Dermis microvascular lymphatic vessel endothelial cell (primary cell): ENCODE data around the gene SBF2. TPM values are rescaled to one million over a fixed set of nuclear protein-coding genes. Genes with fewer than 3 reads are reported as not detected.
A peak's percentile ranks its signal among the peaks of the same experiment; 100 is the strongest.
"Not testable (repeated sequence)": the region's sequence is repeated elsewhere in the genome, so short reads cannot be mapped to it uniquely, and the experiment has no call there.

Source experiments
- DNase-seq, 2 donors: peaks; one replicate each; pipeline versions ENCODE4 v3.0.0 to v3.0.0-alpha.2; 2010; ENCODE audit warnings: low read depth in 2 of 2
- total RNA-seq: library from RNA; depleted of rRNA; stranded (reverse); fragments of >200 nt; gene quantifications from 2 replicates; pipeline ENCODE4 v1.2.1, GENCODE V29; 2014

The SBF2 gene
- total RNA-seq, 1 donor from 2014 or later: 31.7 TPM

DNA sequence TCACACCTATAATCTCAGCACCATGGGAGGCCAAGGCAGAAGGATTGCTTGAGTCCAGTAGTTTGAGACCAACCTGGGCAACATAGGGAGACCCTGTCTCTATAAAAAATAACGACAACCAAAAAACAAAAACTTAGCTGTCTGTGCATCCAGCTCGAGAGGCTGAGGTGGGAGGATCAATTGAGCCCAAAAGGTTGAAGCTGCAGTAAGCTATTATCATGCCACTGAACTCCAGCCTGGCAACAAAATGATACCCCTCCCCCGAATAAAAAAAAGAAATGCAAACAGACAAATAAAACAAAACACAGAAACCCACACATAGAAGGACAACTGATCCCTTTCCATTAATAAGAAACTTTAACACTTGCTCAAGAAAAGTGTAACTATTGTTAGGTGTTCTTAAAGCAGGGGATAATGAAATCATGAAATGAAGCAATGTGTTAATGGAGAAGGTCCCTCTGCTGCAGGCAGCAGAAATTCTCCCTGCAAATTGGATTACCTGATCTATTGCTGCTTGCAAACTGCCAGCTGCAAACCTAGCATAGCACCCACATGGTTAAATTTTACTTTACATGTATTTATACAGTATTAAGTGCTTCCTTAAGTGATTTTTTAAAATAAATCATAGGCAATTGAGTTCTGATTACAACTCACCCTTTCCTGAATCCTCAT lies 226.3 kb downstream of the SBF2 start:
- DNase-seq: no peak

DNA sequence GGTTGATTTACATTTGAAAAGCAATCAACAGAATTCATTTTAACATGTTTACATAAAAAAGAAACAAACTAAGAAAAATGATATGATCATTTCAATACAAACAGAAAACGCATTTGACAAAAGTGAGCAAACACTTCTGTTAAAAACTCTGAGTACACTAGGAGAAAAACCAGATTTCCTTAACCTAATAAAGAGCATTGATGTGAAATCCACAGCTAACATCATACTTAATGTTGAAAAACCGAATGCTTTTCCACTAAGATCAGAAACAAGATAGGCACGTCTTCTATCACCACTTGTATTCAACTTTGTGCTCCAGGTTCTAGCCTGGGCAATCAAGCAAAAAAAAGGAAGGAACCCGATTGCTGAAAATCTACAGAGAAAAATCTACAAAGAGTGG lies 227.6 kb downstream of the SBF2 start:
- DNase-seq: no peak

DNA sequence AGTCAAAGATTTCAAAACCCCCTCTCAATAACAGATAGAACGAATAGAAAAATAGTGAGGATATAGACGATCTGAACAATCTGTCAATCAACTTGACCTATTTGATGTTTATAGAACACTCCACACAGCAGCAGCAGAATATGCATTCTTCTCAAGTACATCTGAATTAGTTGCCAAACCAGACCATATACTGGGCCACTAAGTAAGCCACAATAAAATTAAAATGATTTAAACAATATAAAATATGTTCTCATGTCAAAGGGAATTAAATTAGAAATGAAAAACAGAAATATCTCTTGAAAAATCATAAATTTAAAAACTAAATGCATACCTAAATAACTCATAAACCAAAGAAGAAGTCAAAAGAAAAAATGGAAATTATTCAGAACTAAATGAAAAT lies 229.2 kb downstream of the SBF2 start:
- no peak for DNase-seq

DNA sequence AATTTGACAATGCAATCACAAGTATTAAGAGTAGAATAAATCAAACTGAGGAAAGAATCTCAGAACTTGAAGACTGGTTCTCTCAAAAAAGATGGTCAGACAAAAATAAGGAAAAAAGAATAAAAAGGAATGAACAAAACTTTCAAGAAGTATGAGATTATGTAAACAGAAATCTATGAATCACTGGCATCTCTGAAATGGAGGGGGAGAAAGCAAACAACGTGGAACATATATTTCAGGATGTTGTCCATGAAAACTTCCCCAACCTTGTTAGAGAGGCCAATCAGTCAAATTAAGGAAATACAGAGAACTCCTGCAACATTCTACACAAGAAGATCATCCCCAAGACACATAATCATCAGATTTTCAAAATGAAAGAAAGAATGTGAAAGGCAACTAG lies 235.7 kb downstream of the SBF2 start:
- no peak for DNase-seq

DNA sequence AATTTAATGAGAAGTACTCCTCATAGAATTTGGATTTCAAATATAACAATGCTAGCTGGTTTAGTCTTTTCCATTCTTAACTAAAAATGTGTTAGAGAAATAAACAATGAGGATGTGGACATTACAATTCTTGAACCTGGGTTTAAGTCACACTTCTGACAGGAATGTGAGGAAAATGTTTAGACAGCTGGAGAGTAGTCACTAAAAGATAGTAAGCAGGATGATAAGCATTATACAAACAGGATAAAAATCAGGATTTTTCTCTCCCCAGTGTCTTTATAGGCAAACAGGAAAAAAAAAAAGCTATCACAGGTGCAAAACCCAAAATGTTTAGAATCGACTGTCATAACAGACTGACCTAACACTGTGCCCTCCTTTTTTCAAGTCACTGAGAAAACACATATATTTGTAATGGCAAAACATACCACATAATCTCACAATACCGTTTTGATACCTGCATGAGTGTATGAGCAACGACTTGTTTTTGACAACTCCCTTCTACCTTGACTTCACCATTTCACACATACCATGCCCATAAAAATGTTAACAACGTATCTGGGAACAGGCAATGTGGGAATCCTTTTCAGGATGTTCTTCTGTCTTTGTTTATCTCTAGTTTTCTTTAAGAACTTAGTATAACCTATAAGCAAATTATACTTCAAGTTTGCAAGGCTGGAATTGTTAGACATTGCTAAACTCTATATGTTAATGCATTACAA lies 242.0 kb downstream of the SBF2 start:
- DNase-seq: peak in 1 of 2 donors; percentile 69

DNA sequence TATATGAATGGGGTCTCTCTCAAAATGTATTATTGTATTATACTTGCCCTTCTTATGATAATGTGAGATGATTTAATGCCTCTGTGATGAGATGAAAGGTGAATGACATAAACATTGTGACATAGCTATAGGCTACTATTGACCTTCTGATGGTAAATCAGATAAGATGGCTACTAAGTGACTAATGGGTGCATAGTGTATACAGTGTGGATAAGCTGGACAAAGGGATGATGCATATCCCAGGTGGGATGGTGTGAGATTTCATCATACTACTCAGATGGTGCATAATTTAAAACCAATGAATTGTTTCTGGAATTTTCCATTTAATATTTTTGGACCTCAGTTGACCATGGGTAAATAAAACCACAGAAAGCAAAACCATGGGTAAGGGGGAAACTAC lies 243.5 kb downstream of the SBF2 start:
- peak in 1 of 2 donors; percentile 36 for DNase-seq

DNA sequence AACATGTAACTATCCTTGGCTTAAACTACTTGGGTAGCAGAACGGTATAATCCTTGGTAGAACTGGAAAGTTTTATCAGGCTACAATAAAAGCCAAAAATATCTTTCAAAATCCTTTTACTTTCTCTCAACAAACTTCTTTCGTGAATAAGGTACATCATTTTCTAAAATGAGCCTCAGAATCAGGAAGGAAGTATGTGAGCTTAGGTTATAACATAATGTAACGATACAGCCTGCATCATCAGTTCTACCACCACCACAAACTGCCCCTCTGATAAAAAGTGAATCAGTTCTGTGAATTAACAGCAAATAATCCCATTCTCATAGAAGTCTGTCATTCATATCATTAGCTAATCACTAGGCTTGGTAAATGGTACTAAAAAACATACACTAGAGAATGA lies 244.3 kb downstream of the SBF2 start:
- DNase-seq: no peak

DNA sequence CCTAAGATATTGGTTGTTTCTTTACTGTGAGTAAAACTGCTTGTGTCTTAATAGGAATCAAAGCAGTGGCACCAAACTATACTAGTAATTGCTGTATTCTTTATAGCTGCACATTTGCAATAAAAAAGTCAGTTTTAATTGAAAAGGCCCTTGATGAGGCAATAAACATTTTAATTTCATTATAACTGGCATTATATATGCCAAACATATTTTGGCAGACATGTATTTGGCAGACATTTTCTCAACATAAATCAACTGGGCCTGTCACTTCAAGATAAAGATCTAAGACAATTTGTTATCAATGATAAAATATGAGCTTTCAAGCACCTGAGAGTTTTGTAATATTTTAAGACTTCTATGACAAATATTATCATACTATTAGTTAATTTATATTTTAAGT lies 245.7 kb downstream of the SBF2 start:
- DNase-seq: no peak

DNA sequence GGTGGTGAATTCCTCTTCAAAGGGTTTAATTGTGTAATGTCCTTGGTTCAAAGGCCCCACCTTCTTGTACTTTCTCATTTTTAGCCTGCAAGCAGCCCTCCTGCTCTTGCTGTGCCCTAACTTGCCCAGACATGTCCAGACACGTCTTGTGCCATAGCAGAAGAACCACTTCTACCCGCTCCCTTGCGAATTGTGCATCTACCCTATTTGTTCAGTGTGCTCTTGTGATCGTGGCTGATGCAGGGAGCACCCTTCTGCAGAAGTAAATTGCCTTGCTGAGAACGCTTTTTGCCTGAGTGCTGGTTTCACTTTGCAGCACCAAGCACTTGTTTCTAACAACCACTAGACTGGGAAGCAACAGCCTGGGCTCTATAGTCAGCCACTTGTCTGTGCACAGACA lies 249.4 kb downstream of the SBF2 start:
- DNase-seq: peak in 1 of 2 donors; percentile 17

DNA sequence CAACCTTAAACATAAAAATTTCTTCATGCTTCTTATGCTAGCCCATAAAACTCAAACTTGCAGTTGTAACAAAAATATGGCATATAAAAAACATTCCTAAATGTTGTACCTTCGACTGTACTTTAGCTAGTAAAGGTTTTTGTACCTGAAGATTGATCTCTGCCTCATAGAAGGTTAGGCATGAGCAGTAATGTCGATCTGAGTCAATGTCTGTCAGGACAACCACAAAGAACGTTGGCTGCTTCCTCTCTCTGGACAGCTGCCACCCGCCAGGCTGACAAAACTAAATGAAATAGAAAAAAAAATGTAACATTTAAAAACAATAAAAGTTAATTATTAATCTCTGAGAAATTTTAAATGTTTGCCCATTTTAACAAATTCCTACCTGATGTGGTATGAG lies 251.3 kb downstream of the SBF2 start:
- DNase-seq: no peak

DNA sequence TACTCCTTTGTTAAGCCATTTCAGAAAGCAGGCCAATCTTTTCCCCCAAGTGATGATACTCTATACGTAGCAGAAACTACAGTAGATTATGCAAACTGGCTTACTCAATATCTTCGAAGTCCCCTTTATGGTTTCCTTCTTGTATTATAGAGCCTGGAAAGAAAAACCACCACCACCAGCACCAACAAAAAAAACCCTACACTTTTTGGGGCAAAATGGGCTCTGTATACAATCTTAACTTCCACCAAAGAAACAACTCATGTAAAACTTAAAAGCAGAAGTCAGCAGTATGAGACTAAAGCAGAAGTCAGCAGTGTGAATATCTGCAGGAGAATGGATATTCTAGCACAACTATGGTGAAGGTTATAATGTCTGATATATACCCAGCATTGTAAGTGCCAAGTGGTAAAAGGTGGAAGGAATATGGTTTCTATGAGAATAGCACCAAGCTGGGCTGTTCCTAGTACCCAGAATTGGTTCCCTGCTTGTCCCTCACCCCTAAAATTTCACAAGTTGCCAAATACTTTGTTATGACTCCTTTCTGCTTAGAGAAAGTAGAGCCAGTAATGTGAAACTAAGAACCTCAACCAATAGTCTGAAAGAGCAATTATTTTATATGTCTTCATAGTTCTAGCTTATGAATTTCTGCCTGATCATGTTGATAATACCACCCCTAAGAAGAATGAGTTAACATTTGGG lies 252.1 kb downstream of the SBF2 start:
- no peak for DNase-seq

DNA sequence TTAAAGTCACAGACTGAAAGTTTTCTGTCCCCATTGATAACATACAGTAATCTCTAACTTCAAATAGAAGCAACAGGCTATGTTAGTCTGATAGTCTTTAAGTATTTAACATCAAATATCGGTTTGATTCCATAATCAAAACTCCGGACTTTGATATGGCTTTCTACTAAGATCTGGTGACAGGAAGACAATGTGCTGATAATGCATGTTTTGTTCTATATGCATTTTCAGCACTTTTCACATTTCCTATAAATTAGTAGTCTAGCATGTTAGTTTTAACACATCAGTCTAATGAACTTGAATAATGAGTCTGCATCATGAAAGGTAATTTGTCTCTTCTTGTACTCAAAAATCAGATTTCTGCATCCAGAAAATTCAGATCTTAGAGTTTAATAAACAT lies 252.7 kb downstream of the SBF2 start:
- DNase-seq: no peak

DNA sequence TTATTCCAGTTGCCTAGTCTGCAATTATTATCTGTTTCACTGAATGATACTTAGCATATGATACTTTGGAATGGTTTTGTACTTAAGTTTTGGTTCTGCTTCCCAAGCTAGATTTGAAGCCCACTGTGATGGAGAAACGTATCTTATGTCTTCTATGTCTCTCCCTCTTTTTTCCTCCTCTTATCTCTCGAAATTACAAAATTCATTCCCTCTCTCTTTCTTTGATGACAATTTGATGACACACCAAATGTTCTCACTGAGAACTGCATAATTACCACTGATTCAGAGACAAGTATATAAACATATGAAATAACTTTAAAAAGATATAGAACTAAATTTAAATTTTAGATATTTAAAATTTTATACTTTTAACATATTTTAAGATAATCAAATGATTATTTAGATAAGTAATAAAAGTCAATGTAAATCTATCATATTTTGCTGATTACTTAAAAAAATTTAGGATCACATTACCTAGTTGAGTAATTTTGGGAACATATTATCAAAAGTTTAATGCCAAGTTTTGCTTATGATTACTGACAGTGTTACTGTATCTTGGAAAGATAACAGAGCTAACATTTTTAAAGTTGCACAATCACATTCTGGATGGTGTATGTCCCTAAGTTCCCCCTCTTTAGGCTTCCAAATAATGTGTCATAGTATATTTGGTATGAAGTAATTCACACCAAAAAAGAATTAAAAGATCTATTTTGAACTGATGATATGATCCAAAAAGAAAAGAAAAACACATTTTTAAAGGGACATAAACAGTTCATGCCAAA lies 255.3 kb downstream of the SBF2 start:
- DNase-seq: no peak

DNA sequence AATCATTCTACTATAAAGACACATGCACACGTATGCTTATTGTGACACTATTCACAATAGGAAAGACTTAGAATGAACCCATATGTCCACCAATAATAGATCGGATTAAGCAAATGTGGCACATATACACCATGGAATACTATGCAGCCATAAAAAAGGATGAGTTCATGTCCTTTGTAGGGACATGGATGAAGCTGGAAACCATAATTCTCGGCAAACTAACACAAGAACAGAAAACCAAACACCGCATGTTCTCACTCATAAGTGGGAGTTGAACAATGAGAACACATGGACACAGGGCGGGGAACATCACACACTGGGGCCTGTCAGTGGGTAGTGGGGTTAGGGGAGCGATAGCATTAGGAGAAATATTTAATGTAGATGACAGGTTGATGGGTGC lies 258.1 kb downstream of the SBF2 start:
- DNase-seq: not testable (repeated sequence)

DNA sequence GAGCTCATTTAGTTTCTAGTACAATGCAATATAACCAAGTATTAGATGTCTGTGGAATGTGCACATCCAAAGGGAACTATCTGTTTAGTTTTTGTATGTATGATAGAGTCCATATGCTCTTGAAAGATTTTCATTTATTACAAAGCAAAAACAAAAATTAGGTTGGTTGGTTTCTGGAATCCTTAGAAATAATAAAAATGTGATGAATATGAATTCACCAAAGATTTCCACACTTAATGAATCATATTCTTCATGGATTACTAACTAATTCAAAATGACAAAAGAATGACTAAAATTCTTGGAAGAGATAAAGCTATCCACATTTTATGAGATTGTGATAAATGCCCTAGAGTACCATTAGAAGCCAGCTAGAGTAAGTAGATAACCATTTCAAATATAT lies 261.1 kb downstream of the SBF2 start:
- DNase-seq: no peak

DNA sequence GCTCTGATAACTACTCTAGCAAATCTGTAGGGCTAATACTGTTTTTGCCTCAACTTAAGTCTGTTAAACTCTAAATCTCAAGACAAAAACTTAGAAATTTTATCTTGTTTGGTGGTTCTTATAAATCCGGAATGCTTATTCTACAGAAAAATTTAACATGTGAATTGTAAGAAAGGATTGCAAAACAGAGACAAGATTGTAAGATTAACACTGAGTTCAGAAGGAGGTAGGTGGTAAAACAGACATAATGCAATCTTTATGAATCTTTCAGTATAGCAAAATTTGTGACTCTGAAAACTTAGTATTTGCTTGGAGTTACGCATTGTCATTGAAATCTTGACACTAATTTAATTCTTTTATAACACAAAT lies 263.9 kb downstream of the SBF2 start:
- DNase-seq: no peak

DNA sequence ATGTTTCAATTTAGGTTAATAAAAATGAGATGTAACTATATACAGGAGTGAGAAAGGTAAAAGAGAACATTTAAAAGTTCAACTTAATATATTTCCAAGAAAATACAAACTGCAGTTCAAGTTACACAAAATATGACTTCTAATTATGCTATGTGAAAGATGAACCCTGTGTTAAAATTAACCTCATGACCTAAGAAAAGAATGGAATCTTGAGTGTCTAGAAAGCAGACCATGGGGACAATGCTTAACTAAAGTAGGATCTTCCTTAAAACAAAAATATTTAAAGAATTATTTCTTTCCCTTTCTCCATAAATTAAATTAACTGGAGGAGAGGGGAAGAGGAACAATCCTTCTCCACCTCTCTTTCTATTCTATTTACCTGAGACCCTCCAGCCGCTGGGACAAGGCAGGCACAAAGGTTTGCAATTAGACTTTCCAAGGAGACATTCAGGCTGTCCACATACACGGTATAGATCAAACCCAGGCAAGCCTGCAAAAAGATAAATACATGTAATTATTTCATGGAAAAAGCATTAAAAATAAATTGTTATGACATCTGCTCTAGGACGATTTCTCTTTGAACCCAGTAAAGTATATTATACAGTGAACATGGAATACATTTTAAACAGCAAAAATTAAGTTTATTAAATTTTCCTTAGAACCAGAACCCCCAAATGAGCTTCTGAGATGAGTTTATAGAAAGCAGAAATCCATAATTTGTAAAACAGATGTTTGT lies 264.5 kb downstream of the SBF2 start:
- no peak for DNase-seq

DNA sequence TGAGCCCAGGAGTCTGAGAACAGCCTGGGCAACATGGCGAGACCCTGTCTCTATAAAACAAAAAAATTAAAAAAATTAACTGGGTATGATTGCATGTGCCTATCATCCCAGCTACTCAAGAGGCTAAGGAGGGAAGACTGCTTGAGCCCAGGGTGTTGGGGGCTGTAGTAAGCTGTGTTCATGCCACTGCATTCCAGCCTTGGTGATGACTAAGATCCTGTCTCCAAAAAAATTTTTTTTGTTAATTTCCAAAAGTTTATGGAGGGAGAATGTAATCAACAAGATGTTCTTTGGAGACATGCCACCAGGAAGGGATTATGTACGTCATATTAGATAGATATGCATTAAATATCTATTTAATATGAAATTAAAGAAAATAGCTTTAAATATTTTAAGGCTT lies 267.5 kb downstream of the SBF2 start:
- DNase-seq: peak in 1 of 2 donors; percentile 39

DNA sequence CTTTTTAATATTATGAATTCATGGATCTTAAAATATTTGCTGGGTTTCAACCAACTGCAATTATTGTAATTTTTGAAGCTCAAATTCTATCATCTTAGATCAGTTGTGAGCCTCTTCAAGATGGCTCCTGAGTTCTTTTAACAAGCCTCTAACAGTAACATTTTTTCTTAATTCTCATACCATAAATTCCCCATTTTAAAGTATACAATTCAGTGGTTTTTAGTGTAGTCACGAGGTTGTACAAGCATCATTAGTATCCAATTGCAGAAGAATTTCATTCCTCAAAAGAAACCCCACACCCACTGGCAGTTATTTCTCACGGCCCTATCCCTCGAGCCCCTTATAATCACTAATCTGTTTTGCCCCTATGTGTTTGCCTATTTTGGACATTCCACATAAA lies 270.8 kb downstream of the SBF2 start:
- DNase-seq: no peak

DNA sequence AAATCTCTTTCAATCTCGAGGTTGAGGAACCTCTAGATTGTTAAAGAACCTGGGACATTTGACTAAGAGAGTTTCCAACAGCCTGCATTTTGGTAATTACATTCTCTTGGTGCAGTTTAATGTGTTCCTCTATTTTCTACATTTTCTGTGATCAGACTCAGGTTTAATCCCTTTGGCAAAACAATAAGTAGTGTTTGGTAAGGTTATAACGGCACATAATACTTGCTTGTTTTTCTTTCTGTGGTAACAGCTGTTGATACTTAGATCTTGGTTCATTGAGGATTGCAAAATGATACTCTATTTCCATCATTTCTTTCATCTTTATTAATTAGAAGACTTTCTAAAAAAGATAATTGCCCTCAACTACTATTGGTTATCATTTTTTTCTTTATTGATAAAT lies 271.3 kb downstream of the SBF2 start:
- DNase-seq: no peak

DNA sequence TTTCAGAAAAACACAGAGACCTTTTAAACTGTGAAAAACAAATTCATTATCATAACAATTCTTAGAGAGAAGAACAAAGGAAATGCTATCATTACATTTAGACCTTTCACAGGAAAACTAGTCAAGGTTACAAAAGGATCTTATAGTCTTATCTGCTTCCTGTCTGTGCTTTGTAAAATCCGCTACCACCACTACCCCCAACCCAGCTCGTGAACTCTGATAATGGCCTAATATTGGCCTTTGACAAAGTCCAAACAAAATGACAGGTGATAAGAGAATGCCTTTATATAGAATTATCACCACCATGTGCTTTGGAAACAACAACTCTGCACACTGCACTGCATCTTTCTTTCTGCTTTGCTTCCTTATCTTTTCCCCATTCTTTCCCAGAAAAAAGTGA lies 272.5 kb downstream of the SBF2 start:
- peak; percentile 87 to 89 for DNase-seq
